HCEC 1CT (cell line): ENCODE measurements around the gene FAM184B.

Experiments
- DNase-seq: peaks from one replicate; pipeline ENCODE4 v3.0.0-alpha.2; 2017

Gene FAM184B

GRCh38 chr4:17771284-17771908 lies 10.0 kb downstream of the FAM184B start:
- DNase-seq = no peak

GRCh38 chr4:17770845-17771244 lies 10.6 kb downstream of the FAM184B start:
- DNase-seq = no peak

GRCh38 chr4:17769406-17770174 lies 11.8 kb downstream of the FAM184B start:
- no peak for DNase-seq

GRCh38 chr4:17766826-17767458 lies 14.5 kb downstream of the FAM184B start:
- no peak for DNase-seq

- no peak for DNase-seq
Measured at GRCh38 chr4:17765514-17766286, 15.7 kb downstream of the FAM184B start.

- no peak for DNase-seq
Measured at GRCh38 chr4:17763931-17764330, 17.5 kb downstream of the FAM184B start.

GRCh38 chr4:17763416-17763815 lies 18.0 kb downstream of the FAM184B start:
- no peak for DNase-seq

GRCh38 chr4:17762726-17763125 lies 18.7 kb downstream of the FAM184B start:
- DNase-seq = peak; percentile 34

GRCh38 chr4:17761062-17761461 lies 20.4 kb downstream of the FAM184B start:
- DNase-seq = no peak

- no peak for DNase-seq
Measured at GRCh38 chr4:17760626-17761025, 20.8 kb downstream of the FAM184B start.

GRCh38 chr4:17758485-17758884 lies 22.9 kb downstream of the FAM184B start:
- no peak for DNase-seq

- DNase-seq = no peak
Measured at GRCh38 chr4:17757621-17758020, 23.8 kb downstream of the FAM184B start.

GRCh38 chr4:17753646-17754045 lies 27.8 kb downstream of the FAM184B start:
- DNase-seq = no peak

GRCh38 chr4:17740702-17741101 lies 40.7 kb downstream of the FAM184B start:
- no peak for DNase-seq

- DNase-seq = no peak
Measured at GRCh38 chr4:17736484-17736883, 44.9 kb downstream of the FAM184B start.

GRCh38 chr4:17726911-17727310 lies 54.5 kb downstream of the FAM184B start:
- DNase-seq = no peak

- DNase-seq = no peak
Measured at GRCh38 chr4:17723648-17724047, 57.8 kb downstream of the FAM184B start.

GRCh38 chr4:17722356-17722700 lies 59.1 kb downstream of the FAM184B start:
- no peak for DNase-seq

- no peak for DNase-seq
Measured at GRCh38 chr4:17721496-17722355, 59.7 kb downstream of the FAM184B start.

GRCh38 chr4:17719106-17719505 lies 62.3 kb downstream of the FAM184B start:
- DNase-seq = no peak

- DNase-seq = no peak
Measured at GRCh38 chr4:17718471-17718870, 63.0 kb downstream of the FAM184B start.

- DNase-seq = no peak
Measured at GRCh38 chr4:17717301-17717700, 64.1 kb downstream of the FAM184B start.
